NCI-H2107 treated with DMSO at 0.1 percent for 48 hours (cell line): ENCODE results near the gene DCLK2.

Source experiments
- DNase-seq: peaks from one replicate; lab custom pipeline; 2025; ENCODE audit not compliant: unreplicated experiment; lab: John Stamatoyannopoulos, UW

The DCLK2 gene

GRCh38 chr4:150068300-150068960 lies 9.8 kb upstream of the DCLK2 start:
- no peak for DNase-seq

DNA sequence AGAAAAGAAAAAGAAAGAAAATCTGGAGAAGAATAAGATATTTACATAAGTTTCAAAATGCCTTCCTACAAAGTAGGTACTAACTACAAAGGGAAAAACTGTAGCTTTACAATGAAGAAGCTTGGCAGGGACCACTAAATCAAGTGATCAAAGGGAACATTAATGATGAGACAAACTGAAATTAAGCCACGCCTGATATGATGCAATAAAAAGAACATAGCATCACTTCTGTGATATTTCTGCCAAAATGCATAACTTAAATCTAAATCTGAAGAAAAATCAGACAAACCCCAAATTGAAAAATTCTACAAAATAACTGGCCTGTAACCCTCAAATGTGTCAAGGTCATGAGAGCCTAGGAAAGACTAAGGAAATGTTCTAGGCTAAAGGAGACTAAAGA lies 8.9 kb upstream of the DCLK2 start:
- no peak for DNase-seq

DNA sequence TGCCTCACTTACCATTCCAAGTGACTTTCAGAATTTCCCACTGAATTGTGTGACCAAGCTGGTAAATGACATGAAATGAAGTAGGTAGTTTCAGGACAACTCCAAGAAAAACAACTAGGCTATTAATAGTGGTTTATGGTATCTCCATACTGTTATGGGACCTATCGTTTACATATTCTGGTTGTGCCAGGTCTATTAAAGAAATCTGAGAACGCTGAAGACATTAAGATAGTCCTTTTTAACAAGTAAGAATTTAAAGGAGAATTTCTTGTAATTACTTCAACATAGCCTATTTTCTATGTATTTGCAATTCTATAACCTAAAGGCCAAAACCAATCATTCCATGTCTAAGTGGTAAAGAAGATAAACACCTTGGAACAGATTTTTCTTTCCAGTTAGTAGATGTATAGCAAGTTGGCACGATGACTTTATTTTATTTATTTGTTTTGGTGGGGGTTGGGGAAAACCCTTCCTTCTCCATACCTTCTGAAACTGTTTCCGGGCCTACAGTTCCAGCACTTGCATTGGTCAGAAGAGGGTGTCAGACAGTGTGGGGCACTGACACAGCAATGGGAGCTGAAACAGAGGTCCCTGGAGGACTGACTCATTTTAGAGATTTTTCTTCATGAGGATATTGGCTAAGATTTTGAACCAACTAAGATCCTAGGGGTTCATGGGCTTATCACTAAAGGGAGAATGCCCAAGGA lies 7.6 kb upstream of the DCLK2 start:
- no peak for DNase-seq

DNA sequence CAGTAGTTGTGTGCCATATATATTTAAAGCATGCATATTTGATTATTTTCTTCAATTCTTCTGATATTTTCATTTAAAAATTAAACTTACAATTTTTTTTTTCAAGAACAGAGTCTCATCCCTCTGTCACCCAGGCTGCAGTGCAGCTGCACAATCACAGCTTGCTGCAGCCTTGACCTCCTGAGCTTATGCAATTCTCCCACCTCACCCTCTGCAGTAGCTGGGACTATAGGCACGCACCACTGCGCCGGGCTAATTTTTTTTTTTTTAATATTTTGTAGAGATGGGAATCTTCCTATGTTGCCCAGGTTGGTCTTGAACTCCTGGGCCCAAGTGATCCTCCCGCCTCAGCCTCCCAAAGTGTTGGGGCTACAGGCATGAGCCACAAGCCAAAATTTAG lies 5.8 kb upstream of the DCLK2 start:
- no peak for DNase-seq

DNA sequence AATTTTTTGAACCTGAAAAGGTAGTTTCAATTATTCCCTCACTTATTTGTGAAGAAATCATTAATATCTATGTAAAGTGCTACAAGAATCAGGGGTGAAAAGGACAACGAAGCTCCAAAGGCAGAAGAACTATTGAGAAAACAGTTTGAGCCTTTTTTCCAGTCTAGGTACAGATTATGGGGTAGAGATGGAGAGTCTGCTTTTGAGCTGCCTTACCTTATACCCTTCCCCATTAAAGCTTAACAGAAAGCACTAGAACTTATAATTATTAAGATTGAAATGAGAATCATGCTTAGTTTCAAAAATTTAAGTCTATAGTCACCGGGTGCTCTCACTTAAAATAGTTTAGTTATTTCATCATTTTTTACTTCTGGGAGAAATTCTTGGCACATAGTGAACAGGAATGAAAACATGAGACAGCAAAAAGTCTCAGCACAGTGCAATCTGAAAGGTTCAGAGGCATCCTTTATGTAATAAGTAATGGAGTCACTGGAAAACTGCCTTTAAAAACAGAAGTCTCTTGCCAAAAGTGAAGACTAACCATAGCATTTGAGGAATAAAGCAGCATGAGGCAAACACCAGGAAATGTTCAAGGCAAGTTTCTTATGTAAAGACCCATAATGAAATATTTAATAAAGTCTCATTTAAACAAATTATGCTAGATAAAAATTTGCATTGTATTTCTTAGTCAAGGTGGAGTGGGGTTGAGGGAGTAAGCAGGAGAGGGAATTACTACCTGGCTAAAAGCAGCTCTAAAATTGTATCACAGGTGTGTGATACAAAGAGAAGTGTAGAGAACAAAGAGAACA lies 5.1 kb upstream of the DCLK2 start:
- DNase-seq: no peak

DNA sequence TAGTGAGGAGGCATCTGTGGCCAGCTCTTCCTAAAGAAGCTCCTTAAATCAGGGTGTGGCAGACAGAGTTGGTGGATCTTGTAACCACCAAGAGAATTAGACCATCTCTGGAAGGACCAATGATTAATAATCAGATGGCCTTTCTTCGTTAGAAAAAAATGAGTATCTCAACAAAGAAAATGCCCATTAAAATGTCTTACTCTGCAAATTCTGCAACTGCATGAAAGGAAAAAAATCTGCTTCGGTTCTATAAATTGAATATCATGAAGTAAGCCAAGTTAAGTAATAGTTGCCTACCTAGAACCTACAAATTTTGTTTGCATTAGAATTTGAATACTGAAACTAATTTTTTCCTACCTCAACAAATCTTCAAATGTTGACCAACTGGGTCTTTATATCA lies 4.2 kb upstream of the DCLK2 start:
- no peak for DNase-seq

GRCh38 chr4:150078579-150079080 lies 385 bp downstream of the DCLK2 start:
- no peak for DNase-seq

DNA sequence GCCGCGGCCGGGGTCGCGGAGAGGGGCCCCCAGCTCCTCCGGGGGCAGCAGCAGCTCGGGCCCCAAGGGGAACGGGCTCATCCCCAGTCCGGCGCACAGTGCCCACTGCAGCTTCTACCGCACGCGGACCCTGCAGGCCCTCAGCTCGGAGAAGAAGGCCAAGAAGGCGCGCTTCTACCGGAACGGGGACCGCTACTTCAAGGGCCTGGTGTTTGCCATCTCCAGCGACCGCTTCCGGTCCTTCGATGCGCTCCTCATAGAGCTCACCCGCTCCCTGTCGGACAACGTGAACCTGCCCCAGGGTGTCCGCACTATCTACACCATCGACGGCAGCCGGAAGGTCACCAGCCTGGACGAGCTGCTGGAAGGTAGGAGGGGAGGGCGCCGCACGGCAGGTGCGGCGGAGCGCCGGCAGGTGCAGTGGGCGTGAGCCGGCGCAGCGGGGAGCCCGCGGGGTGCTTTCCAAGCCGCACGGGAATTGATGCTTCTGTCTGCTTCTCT lies 886 bp downstream of the DCLK2 start:
- DNase-seq: no peak

GRCh38 chr4:150080337-150080736 lies 2.1 kb downstream of the DCLK2 start:
- DNase-seq: no peak

GRCh38 chr4:150080875-150081274 lies 2.6 kb downstream of the DCLK2 start:
- DNase-seq: no peak

- DNase-seq: no peak
These were observed 4.0 kb downstream of the DCLK2 start for GRCh38 chr4:150082241-150082640.

GRCh38 chr4:150087006-150087405 lies 8.8 kb downstream of the DCLK2 start:
- no peak for DNase-seq

DNA sequence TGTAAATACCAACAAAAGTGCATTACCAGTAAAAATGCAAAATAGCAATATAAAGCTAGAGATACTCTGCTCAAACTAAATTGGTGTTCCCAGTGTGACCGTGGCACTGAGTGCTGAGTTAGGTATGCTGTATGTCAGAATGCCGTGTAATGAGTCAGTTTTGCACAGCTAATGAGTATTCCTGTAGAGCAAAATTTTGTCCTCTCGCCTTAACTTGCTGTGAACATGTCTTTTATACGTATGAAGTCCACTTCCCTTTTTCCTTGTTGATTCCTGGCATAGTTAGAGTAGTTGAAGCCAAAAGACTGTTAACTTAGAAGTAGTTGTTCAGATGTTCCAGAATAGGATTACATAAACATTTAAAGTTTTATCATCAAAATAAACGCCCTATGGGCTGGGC lies 11.5 kb downstream of the DCLK2 start:
- no peak for DNase-seq

DNA sequence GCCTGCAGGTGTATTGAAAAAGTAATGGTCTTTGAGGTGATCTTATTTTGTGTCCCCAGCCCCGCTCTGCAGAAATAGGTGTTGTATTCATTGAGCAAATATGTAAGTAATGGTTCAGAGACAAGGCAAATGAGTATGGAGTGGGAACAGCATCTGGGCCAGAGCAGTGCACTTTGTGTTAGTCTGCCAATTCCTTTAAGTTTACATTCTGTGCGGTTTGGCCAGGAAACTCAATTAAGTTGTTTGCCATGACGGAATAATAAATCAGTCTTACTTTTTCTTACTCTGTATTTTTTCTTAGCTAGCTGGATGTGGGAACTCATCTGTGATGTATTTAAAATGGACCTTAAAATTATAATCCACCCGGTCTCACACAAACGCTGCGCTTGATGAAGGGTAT lies 12.6 kb downstream of the DCLK2 start:
- no peak for DNase-seq

DNA sequence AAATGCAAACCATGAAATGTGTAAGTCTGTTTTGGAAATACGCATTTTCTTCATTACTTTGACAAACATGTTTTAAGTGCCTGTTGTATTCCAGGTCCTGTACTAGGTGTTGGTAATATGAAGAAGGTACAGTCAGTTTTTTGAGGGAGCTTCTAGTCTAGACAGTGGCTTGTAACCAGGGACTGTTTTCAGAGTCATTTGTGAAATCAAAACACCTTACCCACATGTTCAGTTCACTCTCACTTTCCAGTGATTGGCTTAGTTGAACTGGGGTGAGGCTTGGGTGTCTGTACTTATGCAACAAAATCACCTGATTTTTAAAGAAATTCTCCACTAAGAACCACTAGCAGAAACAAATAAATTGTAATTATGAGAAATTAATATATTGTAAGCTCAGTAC lies 16.4 kb downstream of the DCLK2 start:
- DNase-seq: no peak

DNA sequence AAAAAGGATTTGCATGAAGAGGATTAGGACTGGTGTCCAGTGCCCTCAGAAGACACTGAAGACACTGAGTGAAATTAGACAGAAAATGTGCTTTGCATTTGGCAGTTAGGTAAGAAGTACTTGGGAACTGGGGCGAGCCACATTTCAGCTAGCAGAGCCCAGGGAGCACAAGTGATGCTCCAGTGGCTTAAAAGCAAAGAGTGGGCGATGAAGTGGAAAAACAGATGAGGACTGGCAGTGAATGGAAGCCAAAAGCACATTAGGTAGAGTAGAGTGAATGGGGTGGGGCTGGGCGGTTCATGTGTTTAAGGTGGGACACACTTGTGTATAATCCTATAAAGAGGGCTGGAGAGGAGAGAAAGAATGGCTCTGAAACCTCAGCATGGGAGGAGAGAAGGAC lies 18.4 kb downstream of the DCLK2 start:
- DNase-seq: peak; percentile 7

DNA sequence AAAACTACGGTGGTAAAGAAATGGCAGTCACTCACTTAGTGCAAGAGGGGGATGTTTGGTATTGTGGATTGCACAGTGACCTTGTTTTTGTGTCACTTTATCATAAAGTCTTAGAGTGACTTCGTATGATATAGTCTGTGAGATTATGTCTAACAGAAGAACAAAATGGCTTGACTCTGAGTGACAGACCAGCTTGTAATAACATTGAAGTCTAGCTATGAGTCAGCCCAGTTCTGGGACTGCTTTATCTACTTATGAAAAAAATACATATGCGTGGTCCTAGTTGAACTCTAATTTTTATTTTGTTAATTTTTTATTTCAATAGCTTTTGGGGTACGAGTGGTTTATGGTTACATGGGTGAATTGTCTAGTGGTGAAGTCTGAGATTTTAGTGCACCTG lies 20.0 kb downstream of the DCLK2 start:
- DNase-seq: no peak

GRCh38 chr4:150104404-150105027 lies 26.3 kb downstream of the DCLK2 start:
- no peak for DNase-seq

DNA sequence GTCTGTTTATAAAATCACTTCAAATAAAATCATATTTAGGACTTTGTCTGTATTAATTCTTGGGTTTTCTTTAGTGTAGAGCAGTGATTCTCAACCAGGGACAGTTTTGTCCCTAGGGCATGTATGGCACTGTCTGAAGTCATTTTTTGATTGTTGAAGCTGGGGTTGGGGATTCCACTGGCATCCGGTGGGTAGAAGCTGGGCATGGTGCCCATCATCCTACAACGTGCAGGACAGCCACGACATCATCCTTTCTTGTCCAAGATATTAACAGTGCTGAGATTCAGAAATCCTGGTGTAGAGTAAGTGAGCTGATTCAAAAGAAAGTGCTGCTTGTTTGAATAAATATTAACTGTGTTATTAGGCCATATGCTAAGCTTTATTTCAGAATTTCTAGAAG lies 28.6 kb downstream of the DCLK2 start:
- no peak for DNase-seq

GRCh38 chr4:150108691-150109090 lies 30.4 kb downstream of the DCLK2 start:
- no peak for DNase-seq

DNA sequence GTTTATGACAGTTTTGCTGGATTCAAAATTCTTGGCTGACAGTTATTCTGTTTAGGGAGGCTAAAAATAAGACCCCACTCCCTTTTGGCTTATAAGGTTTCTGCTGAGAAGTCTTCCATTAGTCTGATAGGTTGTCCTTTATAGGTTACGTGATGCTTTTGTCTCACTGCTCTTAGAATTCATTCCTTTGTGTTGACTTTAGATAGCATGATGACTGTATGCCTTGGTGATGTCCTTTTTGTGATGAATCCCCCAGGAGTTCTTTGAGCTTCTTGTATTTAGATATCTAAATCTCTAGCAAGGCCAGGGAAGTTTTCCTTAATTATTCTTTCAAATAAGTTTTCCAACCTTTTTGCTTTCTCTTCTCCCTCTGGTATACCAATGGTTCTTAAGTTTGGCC lies 36.4 kb downstream of the DCLK2 start:
- DNase-seq: no peak
